Head of caudate nucleus (tissue), 42 donors: ENCODE results near the gene SCYGR5.
"Not testable (repeated sequence)": the region's sequence is repeated elsewhere in the genome, so short reads cannot be mapped to it uniquely, and the experiment has no call there.

ENCODE experiments used
- DNase-seq, 42 donors: peaks; one replicate each; pipeline versions ENCODE4 v3.0.0 to v3.0.0-alpha.2; 2020 to 2021; ENCODE audit warnings: mixed read lengths in 7 of 42
- intact Hi-C: fragments of 100-400 bp; cut with DNase I; formaldehyde crosslinking; loops from one replicate; pipeline ENCODE4 v1.15.0; 2022

Gene SCYGR5, protein sequence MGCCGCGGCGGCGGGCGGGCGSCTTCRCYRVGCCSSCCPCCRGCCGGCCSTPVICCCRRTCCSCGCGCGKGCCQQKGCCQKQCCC

DNA sequence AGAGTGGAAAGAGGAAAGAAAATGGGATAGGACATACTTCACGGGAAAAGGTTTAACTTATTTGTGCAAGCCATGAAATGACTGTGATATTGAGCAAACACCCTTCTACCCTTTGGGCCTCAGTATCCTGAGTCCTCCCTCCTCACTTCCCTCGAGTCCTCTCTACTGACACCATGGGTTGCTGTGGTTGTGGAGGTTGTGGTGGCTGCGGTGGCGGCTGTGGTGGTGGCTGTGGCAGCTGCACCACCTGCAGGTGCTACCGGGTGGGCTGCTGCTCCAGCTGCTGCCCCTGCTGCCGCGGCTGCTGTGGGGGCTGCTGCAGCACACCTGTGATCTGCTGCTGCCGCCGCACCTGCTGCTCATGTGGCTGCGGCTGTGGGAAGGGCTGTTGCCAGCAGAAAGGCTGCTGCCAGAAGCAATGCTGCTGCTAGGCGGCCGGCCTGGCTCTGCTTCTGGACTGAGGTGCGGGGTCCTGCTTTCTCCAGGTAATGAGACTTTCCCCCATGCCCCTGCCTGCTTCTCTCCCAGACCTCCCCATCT lies at the start of gene SCYGR5:
TSS of gene SCYGR5 (plus strand) at position 174 of the 540 bp plus-strand sequence. CDS start at position 174, 0 bp downstream.
- intact Hi-C loops, DNase-seq: not testable (repeated sequence)

DNA sequence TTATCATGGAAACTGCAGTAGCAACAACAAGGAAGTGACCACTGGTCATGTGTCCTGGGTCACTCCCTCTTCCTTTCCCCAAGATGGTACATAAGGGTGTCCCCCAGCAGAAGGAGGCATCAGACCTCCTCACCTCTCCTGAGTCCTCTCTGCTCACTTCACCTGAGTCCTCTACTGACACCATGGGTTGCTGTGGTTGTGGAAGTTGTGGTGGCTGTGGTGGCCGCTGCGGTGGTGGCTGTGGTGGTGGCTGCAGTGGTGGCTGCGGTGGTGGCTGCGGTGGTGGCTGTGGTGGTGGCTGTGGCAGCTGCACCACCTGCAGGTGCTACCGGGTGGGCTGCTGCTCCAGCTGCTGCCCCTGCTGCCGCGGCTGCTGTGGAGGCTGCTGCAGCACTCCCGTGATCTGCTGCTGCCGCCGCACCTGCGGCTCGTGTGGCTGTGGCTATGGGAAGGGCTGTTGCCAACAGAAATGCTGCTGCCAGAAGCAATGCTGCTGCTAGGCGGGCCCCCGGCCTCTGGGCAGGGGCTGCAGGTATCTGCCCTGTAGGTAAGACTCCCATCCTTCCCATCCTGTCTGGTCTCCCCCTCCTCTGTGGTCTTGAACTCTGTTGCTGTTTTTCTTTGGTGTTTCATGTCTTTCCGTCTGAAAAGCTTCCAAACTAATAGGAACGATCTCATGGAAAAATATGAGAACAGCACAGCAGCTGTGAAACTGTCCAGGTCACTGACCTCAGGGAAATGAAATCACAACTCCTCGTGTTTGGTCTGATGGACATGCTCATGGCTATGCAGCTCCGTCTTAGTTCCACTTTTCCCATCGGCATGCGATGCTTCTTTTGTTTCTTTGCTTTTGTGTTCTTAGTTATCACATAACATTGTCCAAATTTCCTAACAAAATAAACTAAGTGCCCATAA lies 49.0 kb upstream of the SCYGR5 start, which contains the start of gene SCYGR4:
TSS of gene SCYGR4 (plus strand) at position 183 of the 915 bp plus-strand sequence. CDS start at position 183, 0 bp downstream.
- DNase-seq: no peak
- intact Hi-C loops: no loop called here

DNA sequence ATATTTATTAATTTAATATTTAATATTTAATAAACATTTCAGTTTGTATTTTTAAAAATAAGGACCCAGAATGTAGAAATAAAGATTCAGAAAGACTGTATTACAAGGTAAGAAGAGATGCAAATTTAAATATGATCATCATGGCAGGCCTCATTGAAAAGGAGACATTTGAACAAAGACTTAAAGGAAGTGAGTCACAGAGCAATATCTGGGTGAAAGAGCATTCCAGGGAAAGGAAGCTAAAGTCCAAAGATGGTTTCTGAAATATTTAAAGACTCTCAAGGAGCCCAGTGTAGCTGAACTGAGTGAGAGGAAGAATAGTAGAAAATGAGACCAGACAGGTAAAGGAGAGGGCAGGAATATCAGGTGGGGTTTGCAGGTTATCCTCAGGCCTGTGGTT lies 43.4 kb upstream of the SCYGR5 start:
- DNase-seq: no peak
- intact Hi-C loops: no loop called here

DNA sequence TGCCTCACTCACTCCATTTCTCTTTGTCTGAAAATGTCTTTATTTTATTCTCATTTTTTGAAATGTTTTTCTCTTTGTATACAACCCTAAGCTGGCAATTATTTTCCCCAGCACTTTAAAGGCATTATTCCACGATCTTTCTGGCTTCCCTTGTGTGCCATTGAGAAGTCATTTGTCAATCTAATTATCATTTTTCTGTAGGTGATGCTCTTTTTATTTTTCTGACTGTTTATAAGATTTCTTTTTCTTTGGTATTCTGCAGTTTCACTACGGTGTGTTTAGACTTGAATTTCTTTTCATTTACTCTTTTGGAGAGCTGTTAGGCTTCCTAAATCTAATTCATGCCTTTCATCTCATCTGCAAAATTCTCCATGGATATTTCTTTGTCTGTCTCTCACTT lies 41.2 kb upstream of the SCYGR5 start:
- no peak for DNase-seq
- intact Hi-C loops: no loop called here

DNA sequence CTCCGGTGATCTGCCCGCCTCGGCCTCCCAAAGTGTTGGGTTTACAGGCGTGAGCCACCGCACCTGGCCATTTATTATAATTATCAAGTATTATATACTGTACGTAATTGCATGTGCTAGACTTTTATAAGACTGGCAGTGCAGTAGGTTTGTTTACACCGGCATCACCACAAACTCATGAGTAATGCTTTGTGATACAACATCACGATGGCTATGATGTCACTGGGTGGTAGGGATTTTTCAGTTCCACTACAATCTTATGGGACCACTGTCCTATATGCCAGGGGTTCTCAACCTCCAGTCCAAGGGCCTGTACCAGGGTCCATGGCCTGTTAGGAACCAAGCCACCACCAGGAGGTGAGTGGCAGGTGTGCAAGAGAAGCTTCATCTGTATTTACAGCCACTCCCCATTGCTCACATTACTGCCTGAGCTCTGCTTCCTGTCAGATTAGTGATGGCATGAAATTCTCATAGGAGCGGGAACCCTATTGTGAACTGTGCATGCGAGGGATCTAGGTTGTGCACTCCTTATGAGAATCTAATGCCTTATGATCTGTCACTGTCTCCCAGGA lies 39.9 kb upstream of the SCYGR5 start:
- no peak for DNase-seq
- intact Hi-C loops: no loop called here

DNA sequence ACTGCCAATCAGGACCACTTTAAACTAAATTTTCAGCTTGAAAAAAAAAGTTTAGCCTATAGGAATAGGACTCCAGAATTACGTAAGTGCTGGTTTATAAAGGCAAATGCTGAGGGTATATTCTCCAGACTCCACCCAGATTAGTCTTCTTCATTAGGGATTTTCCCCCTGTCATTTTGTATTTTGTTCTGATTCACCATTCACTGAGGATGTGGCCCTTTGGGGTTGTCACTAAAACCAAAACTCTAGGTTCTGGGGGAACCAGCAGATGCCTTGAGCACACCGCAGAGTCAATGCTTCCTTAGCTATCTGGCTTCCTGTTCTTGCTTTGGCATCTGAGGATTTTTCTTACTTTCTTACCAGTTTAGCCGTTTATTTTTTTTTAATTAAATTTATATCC lies 38.8 kb upstream of the SCYGR5 start:
- intact Hi-C loops: no loop called here
- no peak for DNase-seq

DNA sequence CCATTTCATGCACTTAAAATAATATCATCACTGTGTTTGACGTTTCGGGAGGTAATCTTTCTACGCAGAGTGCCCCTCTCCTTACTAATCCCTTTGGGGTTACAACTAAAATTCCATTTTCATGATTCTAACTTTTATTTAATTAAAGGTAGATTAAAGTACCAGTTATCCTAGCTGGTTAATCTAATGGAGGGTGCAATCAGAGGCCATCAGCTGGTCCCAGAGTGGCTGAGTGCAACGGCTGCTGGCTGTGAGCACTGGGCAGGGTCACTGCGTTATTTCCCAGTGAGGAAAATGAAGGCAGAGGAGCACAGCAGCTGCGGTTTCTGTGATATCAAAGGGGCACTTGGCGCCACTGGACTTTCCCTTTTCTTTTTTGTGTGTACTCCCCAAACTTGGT lies 37.2 kb upstream of the SCYGR5 start:
- intact Hi-C loops: no loop called here
- DNase-seq: no peak

DNA sequence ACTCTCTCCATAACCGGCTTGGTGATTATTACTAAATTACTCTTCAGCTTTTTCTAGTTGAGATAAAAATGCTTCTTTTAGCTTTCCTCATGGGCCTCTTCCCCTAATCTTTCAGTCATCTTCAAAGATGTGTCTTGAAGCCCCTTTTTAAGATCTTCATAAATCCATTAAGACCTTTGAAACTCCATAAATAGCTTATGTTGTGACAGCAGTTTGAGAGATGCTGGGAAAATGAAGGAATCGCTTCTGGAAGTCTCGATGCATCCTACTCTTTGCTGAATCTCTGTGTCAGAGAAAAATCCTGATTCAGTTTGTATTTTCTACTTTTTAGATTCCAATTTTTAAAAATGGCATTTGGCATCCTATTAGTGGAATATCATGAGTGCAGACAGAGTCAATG lies 36.3 kb upstream of the SCYGR5 start:
- intact Hi-C loops: no loop called here
- no peak for DNase-seq

DNA sequence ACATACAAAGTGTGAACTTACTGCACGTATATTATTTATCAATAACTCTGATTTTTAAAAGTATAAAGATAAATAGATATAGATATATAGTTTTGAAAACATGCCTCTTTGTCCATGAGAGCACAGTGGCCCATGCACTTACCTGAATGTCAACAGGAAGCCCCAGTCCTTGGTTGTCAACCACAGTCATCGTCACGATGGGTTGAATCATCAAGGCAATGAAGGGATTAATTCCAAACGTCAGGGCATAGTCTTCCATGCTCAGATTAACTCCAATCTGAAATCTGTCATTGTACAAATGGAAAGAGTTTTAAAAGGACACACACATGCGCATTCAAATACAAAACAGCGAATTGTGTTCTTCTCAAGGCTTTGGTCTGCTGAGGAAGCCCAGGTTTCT lies 33.8 kb upstream of the SCYGR5 start:
- no peak for DNase-seq
- intact Hi-C loops: no loop called here

DNA sequence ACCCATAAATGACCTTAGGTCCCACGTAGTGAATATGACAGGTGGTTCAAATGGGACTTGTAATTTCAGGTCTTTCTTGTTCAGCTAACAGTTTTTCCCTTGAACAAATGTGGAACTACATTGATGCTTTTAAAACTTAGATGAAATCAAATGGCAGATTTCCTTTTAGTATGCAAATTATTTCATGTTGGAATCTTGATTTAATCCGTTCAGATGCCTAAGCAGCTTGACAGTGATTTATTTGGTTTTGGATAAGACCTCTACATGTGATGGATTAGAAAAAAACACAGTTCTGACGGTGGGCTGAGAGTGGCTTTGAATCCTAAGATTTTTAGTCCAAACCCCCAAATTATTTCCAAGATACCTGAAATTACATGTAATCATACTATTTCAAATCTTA lies 32.4 kb upstream of the SCYGR5 start:
- no peak for DNase-seq
- intact Hi-C loops: no loop called here

DNA sequence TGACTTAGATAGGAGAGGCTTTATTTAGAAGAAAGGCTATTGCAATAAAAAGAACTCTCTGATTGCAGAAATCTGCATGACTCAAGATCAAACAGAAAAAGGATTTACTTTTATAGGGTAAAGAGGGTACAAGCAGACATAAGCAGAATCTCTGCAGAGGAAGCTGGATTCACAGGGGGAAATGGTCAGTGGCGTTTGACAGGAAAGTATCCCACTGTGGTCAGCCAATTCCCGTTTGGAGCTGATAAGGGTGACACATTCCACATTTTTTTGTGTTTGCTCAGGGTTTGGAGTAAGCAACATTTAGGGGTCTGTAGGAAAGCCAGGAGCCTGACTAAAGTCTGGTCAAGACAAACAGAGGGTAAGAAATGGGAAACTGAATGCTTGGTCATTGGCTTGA lies 23.9 kb upstream of the SCYGR5 start:
- intact Hi-C loops: no loop called here
- DNase-seq: no peak

DNA sequence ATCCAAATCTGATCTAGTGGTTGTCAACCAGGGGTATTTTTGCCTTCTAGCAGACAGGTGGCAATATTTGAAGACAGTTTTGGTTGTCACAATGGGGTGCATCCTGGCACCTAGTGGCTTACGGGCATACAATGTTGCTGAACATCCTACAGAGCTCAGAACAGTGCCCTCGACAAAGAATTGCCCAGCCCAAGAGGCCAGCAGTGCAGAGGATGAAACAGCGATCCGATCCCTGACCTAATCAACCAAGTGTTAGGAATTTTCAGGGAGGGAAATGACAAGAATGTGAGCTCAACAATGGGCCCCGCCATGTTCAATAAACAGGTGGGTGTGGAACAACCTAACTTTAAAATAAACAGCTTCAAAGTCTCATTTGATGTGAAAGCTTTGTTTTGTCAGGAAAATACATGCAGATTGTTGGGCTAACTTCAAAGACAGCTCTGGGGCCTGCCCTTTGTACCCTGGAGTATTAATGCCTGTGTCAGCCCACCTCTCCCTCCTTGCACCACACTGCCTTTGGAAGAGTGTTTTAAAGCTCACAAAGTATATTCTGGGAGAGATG lies 22.5 kb upstream of the SCYGR5 start:
- intact Hi-C loops: no loop called here
- DNase-seq: no peak

DNA sequence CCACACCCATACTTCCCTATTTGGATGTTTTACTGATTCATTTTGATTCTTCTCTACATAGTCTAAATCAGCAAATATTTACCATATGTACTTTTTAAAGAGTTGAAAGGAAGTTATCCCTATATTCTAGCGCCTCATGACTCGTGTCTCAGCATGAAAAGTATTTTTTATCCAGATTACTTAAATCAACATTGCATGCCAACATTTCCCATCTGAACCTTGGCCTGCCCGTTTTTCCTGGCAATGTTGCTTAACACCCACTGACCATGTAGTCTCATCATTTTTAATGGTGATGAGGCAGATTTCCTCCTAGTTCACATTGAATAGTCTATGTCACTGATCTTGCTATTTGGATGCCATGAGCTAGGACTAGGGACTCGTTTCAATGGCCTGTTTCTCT lies 13.2 kb upstream of the SCYGR5 start:
- intact Hi-C loops: loop anchor here (10.0 kb wide), 1 partner anchor 211 kb away; no protein-coding TSS in a partner anchor

DNA sequence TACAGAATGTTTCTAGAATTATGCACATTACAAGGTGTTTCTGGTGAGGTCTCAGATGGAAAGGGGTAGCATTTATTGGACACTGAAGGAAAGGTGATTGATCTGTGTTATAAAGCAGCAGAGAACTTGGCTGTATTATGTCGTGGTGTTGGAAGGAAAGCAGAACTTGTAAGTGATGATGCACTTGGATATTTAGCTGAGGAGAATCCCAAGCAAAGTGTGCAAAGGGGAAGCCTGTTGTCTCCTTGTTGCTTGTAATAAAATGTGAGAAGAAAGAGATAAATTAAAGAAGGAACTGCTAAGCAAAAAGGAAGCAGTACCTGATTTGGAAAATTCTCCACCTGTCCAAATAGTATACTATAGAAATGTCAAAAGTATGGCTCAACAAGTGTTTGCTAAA lies 12.2 kb upstream of the SCYGR5 start:
- intact Hi-C loops: loop anchor here (10.0 kb wide), 1 partner anchor 210 kb away; no protein-coding TSS in a partner anchor
- DNase-seq: no peak

More for the DNA sequence above, 13.2 kb upstream of the SCYGR5 start:
- no peak for DNase-seq

DNA sequence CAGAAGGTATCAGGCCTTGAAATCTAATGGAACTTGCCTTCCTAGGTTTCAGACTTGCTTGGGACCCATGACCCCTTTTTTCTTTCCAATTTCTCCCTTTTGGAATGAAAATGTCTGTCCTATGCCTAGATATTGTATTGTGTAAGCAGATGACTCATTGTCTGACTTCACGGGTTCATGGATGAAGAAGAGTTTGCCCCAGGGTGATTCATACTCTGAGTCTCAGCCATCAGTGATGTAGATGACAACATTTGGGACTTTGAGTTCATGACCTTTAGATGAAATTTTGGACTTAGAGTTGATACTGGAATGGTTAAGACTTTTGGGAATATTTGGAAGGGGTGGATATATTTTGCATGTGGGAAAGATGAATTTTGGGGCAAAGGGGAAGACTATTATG lies 11.2 kb upstream of the SCYGR5 start:
- no peak for DNase-seq
- intact Hi-C loops: loop anchor here (5.0 to 10.0 kb wide), 2 partner anchors 112 to 209 kb away; no protein-coding TSS in a partner anchor

DNA sequence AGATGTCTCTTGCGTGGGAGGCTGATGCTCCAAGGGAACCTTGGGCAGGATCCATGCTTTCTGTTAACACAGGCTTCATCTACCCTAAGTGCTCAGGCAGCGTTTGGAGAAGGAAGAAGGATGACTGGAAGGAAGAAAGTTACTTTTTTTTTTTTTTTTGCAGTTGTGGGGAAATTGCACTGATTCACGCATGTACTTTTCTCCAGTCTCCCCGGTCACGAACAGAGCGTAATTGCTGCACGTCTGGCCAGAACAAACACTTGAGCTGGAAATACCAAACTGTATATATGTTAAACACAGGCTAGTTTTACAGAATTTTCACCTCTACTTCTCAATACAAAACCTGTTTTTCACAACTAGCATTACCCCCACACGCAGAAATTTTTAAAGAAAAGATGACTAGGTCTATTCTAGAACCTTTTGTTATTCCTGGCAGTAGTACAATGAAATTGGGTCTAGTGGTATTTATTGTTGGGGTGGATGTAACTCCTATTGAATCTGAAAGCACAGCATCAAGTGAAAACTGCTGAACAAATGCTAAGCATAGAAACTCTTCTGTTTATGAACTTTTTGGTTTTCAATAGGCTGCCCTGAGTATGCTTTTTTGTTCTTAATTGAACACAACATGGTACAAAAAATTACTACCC lies 9.3 kb upstream of the SCYGR5 start:
- DNase-seq: no peak
- intact Hi-C loops: loop anchor here (5.0 to 10.0 kb wide), 2 partner anchors 110 to 207 kb away; no protein-coding TSS in a partner anchor

DNA sequence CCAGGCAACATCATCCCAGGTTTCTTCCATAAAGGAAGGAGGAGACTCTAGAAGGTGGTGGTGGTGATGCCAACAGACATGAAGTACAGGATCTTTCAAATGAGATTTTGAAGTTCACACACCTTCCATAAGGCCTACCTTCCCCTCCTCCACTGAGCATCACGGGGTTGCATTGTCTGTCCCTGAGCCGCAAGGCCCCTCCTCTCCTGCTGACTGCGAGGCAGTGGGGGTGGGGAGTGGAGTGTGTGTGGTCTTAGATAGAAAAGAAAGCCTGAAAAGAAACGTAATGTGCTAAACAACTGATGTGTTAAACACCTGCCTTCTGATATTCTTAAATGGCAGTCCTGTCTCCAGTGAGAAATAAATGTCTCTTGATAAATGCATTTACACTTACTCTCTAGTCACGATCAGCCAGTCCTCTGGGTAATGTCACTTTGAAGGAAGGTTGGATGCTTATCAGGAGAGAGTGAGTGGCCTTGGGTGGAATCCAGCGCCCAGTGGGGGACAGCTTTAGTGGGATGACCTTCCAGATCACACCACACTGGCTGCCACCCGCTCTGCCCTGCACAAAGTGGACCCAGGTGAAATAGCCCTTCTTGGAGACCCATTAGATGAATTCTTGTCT lies 5.5 kb upstream of the SCYGR5 start:
- intact Hi-C loops: no loop called here
- no peak for DNase-seq

DNA sequence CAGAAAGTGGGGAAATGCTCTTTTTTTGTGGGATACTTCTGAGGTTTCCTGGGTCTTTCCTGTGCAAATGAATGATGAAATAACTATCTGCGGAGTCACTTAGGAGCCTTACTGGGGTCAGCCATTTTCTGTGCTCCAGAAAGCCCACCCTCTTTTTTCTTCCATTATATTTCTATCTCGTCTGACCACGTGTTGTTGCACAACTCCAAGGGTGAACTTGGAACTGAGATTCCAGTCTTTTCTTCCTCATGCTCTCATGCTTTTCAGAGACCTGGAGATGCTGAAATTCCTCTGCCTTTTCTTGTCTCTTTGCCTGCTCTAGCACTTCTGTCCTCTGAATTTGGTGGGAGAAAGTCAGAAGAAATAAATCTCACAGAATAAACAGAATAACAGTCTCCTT lies 4.8 kb upstream of the SCYGR5 start:
- no peak for DNase-seq
- intact Hi-C loops: no loop called here
